ENCODE measurements around the gene TSPAN32.
A peak's percentile ranks its signal among the peaks of the same experiment; 100 is the strongest.

Gene TSPAN32

DNA sequence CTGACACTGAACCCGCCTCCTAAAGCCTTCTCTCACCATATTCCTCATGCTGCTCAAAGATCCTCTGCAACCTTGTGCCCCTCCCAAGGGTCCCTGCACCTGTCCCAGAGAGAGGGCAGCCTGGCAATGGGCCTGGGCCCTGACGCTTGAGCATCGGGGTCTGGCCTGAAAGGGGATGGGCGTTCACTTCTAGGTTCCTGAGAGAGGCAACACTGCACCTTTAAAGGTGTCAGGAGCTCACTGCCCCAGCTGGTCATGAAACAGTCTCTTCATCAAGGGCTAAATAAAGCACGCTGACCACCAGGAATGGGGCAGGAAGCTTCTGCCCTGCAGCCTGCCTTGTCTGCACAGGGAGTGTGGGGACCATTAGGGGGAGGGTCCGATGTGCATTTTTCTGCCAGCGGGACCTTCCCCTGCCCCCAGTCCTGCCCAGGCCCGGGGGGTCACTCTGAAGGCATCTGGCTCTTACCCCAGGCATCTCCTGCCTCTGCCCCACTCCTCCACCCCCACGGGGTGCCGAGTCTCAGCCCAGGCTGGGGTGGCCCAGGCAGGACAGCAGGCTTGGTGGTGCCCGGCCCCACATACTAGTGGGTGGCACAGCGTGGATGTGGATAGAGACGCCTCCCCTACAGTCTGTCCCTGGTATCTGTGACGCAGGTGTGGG is 3.5 kb upstream of the TSPAN32 start:
- Histone ChIP-seq H3K4me2 (ENCODE audit: low read length) (no peak overlapping the region), H3K27me3 (ENCODE audit: low read depth, low read length) (0 out of 2 replicates have a peak, but pooled peaks cover 5% of the 10 kb centered on the region), H3K27ac (ENCODE audit: low read length) (no peak overlapping the region), H4K20me1 (ENCODE audit: insufficient read depth, low read length) (no peaks in the 10 kb centered on the region), H3K79me2 (ENCODE audit: low read length) (no peaks in the 10 kb centered on the region), H3K9ac (ENCODE audit: low read length) (no peak overlapping the region), H3K4me3 (ENCODE audit: low read length) (no peak overlapping the region), H2AFZ (ENCODE audit: low read depth, low read length) (no peak overlapping the region), H3K4me1 (ENCODE audit: low read length) (no peaks in the 10 kb centered on the region), H3K36me3 (replicated peaks; ENCODE audit: low read depth, low read length) (no peaks in the 10 kb centered on the region), H3K9me3 (ENCODE audit: insufficient read depth, low read length) (no peaks in the 10 kb centered on the region)
- TF ChIP-seq EZH2phosphoT487 (IDR thresholded peaks at IDR 0.05; ENCODE audit: low read depth): no peak
- no peak for TF ChIP-seq CTCF (IDR thresholded peaks at IDR 0.05; ENCODE audit: low read depth, low read length)

DNA sequence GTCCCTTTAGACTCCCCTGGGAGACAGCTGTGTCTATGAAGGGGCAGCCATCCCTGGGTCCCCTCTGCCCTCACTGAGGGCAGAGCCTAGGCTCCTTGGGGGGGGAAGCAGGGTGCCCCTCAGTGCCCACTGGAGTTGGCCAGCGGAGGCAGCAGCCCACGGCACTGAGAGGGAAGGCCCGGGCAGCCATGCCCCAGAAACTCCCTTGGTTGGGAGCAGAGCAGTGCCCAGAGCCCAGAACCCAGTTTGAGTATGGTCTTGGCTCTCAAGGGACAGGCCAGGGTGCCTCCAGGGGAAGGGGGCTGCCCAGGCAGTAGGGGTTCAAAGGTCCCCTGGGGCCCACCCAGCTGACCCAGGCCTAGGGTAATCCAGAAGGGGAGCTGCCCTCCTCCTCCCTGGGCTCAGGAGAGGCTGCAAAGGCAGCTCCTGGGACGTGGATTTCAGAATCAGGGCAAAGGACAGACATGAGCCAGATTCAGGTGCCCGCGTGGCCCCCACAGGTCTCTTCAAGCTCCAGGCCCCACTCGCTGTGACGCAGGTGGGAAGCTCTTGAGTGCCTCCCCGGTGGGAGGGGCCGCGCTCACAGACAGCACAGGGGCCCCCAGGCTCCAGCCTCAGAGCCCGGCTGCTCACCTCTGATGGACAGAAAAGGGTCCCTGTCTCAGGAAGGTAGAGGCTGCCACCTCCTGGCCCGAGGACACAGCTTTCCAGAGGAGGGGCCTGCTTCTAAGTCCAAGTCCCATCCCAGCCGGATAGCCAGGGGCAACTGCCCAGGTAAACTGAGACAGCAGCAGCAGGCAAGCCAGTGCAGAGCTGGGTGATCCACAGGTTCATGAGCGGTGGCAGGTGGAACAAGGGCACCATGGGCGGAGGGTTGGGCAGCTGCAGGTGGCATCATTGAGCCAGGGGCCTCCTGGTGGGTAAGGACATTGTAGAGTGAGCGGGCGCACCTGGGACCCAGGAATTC is 2.7 kb upstream of the TSPAN32 start:
- peak; percentile 31 for TF ChIP-seq CTCF (IDR thresholded peaks at IDR 0.05; ENCODE audit: low read depth, low read length)
- TF ChIP-seq EZH2phosphoT487 (IDR thresholded peaks at IDR 0.05; ENCODE audit: low read depth): no peak
- H2AFZ ChIP-seq (ENCODE audit: low read depth, low read length): no peak overlapping the region
- H3K4me2 ChIP-seq (ENCODE audit: low read length): no peak overlapping the region
- 0 out of 2 replicates have a peak, but pooled peaks cover 5% of the 10 kb centered on the region for H3K27me3 ChIP-seq (ENCODE audit: low read depth, low read length)
- no peak overlapping the region for H3K9ac ChIP-seq (ENCODE audit: low read length)
- H3K9me3 ChIP-seq (ENCODE audit: insufficient read depth, low read length): no peaks in the 10 kb centered on the region
- H3K36me3 ChIP-seq (replicated peaks; ENCODE audit: low read depth, low read length): no peaks in the 10 kb centered on the region
- H3K79me2 ChIP-seq (ENCODE audit: low read length): no peaks in the 10 kb centered on the region
- no peak overlapping the region for H3K4me3 ChIP-seq (ENCODE audit: low read length)
- H3K4me1 ChIP-seq (ENCODE audit: low read length): no peaks in the 10 kb centered on the region
- no peaks in the 10 kb centered on the region for H4K20me1 ChIP-seq (ENCODE audit: insufficient read depth, low read length)
- H3K27ac ChIP-seq (ENCODE audit: low read length): no peak overlapping the region

GRCh38 chr11:2299773-2300172 is 2.0 kb upstream of the TSPAN32 start:
- no peak overlapping the region for H2AFZ ChIP-seq (ENCODE audit: low read depth, low read length)
- H3K27me3 ChIP-seq (ENCODE audit: low read depth, low read length): 0 out of 2 replicates have a peak, but pooled peaks cover 5% of the 10 kb centered on the region
- no peaks in the 10 kb centered on the region for H3K79me2 ChIP-seq (ENCODE audit: low read length)
- H3K27ac ChIP-seq (ENCODE audit: low read length): no peak overlapping the region
- no peaks in the 10 kb centered on the region for H3K9me3 ChIP-seq (ENCODE audit: insufficient read depth, low read length)
- no peak overlapping the region for H3K4me2 ChIP-seq (ENCODE audit: low read length)
- no peaks in the 10 kb centered on the region for H4K20me1 ChIP-seq (ENCODE audit: insufficient read depth, low read length)
- no peak overlapping the region for H3K9ac ChIP-seq (ENCODE audit: low read length)
- no peaks in the 10 kb centered on the region for H3K36me3 ChIP-seq (replicated peaks; ENCODE audit: low read depth, low read length)
- H3K4me3 ChIP-seq (ENCODE audit: low read length): no peak overlapping the region
- TF ChIP-seq CTCF (IDR thresholded peaks at IDR 0.05; ENCODE audit: low read depth, low read length) (no peak), EZH2phosphoT487 (IDR thresholded peaks at IDR 0.05; ENCODE audit: low read depth) (no peak)
- no peaks in the 10 kb centered on the region for H3K4me1 ChIP-seq (ENCODE audit: low read length)

DNA sequence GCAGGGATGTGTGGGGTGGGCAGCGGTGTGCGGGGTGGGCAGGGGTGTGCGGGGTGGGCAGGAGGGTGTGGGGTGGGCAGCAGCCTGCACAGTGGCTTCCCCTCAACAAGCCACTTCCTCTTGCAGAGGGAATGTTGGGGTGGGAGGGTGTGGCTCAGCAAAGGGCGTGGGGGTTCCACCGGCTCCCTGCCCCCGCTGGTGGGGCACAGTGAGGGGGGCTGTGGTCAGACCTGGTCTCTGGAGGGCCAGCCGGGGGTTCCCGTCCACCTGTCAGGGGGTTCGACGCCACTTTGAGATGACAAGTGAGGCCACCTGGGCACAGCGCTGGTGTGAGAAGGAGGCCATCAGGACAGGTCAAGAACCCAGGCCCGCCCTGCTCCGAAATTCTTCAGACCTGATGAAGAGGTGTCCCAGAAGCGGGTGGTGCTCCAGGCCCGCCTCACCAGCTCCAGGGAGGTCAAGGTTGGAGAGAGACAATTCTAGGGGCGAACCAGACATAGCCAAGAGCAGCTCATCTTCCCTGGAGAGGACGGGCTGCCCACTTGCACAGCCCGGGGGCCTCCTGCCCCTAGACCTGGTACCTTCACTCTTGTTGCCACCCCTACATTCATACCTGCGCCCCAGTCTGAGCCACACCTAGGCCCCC is 1.4 kb upstream of the TSPAN32 start:
- no peaks in the 10 kb centered on the region for H3K9me3 ChIP-seq (ENCODE audit: insufficient read depth, low read length)
- H3K27me3 ChIP-seq (ENCODE audit: low read depth, low read length): 0 out of 2 replicates have a peak, but pooled peaks cover 2% of the 10 kb centered on the region
- no peaks in the 10 kb centered on the region for H3K79me2 ChIP-seq (ENCODE audit: low read length)
- H3K4me1 ChIP-seq (ENCODE audit: low read length): no peaks in the 10 kb centered on the region
- H3K4me3 ChIP-seq (ENCODE audit: low read length): no peak overlapping the region
- H4K20me1 ChIP-seq (ENCODE audit: insufficient read depth, low read length): no peaks in the 10 kb centered on the region
- no peak overlapping the region for H3K27ac ChIP-seq (ENCODE audit: low read length)
- no peak overlapping the region for H3K9ac ChIP-seq (ENCODE audit: low read length)
- no peak overlapping the region for H3K4me2 ChIP-seq (ENCODE audit: low read length)
- no peak for TF ChIP-seq CTCF (IDR thresholded peaks at IDR 0.05; ENCODE audit: low read depth, low read length)
- TF ChIP-seq EZH2phosphoT487 (IDR thresholded peaks at IDR 0.05; ENCODE audit: low read depth): no peak
- no peaks in the 10 kb centered on the region for H3K36me3 ChIP-seq (replicated peaks; ENCODE audit: low read depth, low read length)
- no peak overlapping the region for H2AFZ ChIP-seq (ENCODE audit: low read depth, low read length)

Measured in OCI-LY3 (cell line).